HL-60 (cell line): ENCODE measurements around the gene ARSG.

Experiments used
- DNase-seq, 2 experiments: peaks; one replicate each; pipeline ENCODE4 v3.0.0-alpha.2; 2010 to 2020; ENCODE audit warnings: low read depth in 1 of 2, low spot score in 1 of 2
- H3K27ac ChIP-seq: fragments of 250-450 bp; sonication (Bioruptor Pico); replicated peaks from 2 replicates; pipeline ENCODE4 v1.5.1; 2020; ENCODE audit warnings: mild to moderate bottlenecking, moderate library complexity
- H3K27me3 ChIP-seq: fragments of 250-450 bp; sonication (Bioruptor Pico); 2 replicates; pipeline ENCODE4 v1.5.1; 2021; ENCODE audit warnings: mild to moderate bottlenecking, moderate library complexity; ENCODE audit not compliant: insufficient read depth, poor library complexity, severe bottlenecking
- H3K4me3 ChIP-seq: replicated peaks from 2 replicates; pipeline ENCODE4 v1.5.1; 2011; ENCODE audit warnings: mild to moderate bottlenecking, control low read depth, low read length; ENCODE audit not compliant: insufficient read depth
- CTCF ChIP-seq: IDR thresholded peaks from one replicate; pipeline ENCODE4 v1.5.1; 2011; ENCODE audit warnings: low read length, control low read depth, inconsistent platforms; ENCODE audit not compliant: insufficient read depth
- GABPA ChIP-seq: IDR thresholded peaks from 2 replicates; pipeline ENCODE4 v1.6.1; 2012; ENCODE audit warnings: low read depth
- POLR2AphosphoS5 ChIP-seq: IDR thresholded peaks from 2 replicates; pipeline ENCODE4 v1.6.1; 2012; ENCODE audit warnings: low read depth
- REST ChIP-seq: IDR thresholded peaks from 2 replicates; pipeline ENCODE4 v1.6.1; 2012; ENCODE audit warnings: low read depth; ENCODE audit not compliant: insufficient replicate concordance
- SPI1 ChIP-seq: IDR thresholded peaks from 2 replicates; pipeline ENCODE4 v1.6.1; 2012; ENCODE audit warnings: low read depth, mild to moderate bottlenecking, borderline replicate concordance

Gene ARSG

GRCh38 chr17:68381076-68381900, 90.0 kb downstream of the ARSG start:
- H3K27me3 ChIP-seq, result no peaks in the 10 kb centered on the region
- no peak for DNase-seq
- no peak overlapping the region for H3K4me3 ChIP-seq
- TF ChIP-seq CTCF (no peak), GABPA (no peak), POLR2AphosphoS5 (no peak), REST (no peak), SPI1 (no peak)
- no peak overlapping the region for H3K27ac ChIP-seq

- TF ChIP-seq CTCF, result no peak
- no peak for TF ChIP-seq REST
- no peak for DNase-seq
- Histone ChIP-seq H3K27ac (no peak overlapping the region), H3K27me3 (no peaks in the 10 kb centered on the region), H3K4me3 (no peak overlapping the region)
Measured at GRCh38 chr17:68382582-68383085, 91.3 kb downstream of the ARSG start.

- H3K27ac ChIP-seq, result no peak overlapping the region
Measured at GRCh38 chr17:68383120-68383442, 91.8 kb downstream of the ARSG start.

More at GRCh38 chr17:68383120-68383442, 91.8 kb downstream of the ARSG start:
- H3K4me3 ChIP-seq, result no peak overlapping the region
- no peak for DNase-seq
- no peaks in the 10 kb centered on the region for H3K27me3 ChIP-seq
- no peak for TF ChIP-seq CTCF
- TF ChIP-seq GABPA, result no peak
- TF ChIP-seq POLR2AphosphoS5, result no peak
- TF ChIP-seq SPI1, result no peak
- no peak for TF ChIP-seq REST
